WTC11 (cell line): ENCODE results near the gene ZNF423. TPM values are rescaled to one million over a fixed set of nuclear protein-coding genes. Genes with fewer than 3 reads are reported as not detected.

Experiments
- ATAC-seq: fragments of 200-7000 bp; cut with Tn5 transposase; 2 replicates; pipeline ENCODE4 v1.10.0; 2021; ENCODE audit warnings: mild to moderate bottlenecking, moderate library complexity
- CTCF ChIA-PET: fragments of 300-600 bp; sonication (Branson Sonifier 250); formaldehyde crosslinking; loops from one replicate; lab custom pipeline; 2021; ENCODE audit warnings: antibody characterized with exemption; lab: Charles Lee
- POLR2A ChIA-PET: fragments of 350-600 bp; sonication (Branson Sonifier 250); formaldehyde crosslinking; loops from one replicate; lab custom pipeline; 2021; ENCODE audit warnings: antibody characterized with exemption; lab: Charles Lee
- DNase-seq: peaks from one replicate; pipeline ENCODE4 v3.0.0; 2021; ENCODE audit warnings: low spot score
- H3K27ac Mint-ChIP-seq: 2 replicates; pipeline ENCODE4 v1.8.0; 2021; ENCODE audit warnings: mixed read lengths
- H3K27me3 Mint-ChIP-seq: 2 replicates; pipeline ENCODE4 v1.8.0; 2021; ENCODE audit warnings: low read depth, mild to moderate bottlenecking, moderate library complexity, mixed read lengths
- H3K36me3 Mint-ChIP-seq: 2 replicates; pipeline ENCODE4 v1.8.0; 2021; ENCODE audit warnings: mixed read lengths
- H3K4me1 Mint-ChIP-seq: 2 replicates; pipeline ENCODE4 v1.8.0; 2022; ENCODE audit warnings: mixed read lengths
- H3K4me3 Mint-ChIP-seq: 2 replicates; pipeline ENCODE4 v1.8.0; 2021; ENCODE audit warnings: mild to moderate bottlenecking, moderate library complexity, mixed read lengths
- H3K9me3 Mint-ChIP-seq: 2 replicates; pipeline ENCODE4 v1.8.0; 2021; ENCODE audit warnings: mixed read lengths
- AFF4 ChIP-seq: sonication (generic); formaldehyde crosslinking; IDR thresholded peaks from 2 replicates; pipeline ENCODE4 v1.8.1; 2023; ENCODE audit warnings: mild to moderate bottlenecking, missing genetic modification reagents, borderline replicate concordance
- E2F1 ChIP-seq: sonication (generic); formaldehyde crosslinking; IDR thresholded peaks from 2 replicates; pipeline ENCODE4 v1.8.0; 2022; ENCODE audit warnings: mild to moderate bottlenecking, missing genetic modification reagents
- GRHL2 ChIP-seq: fragments of 250-450 bp; sonication (Bioruptor Pico); IDR thresholded peaks from 2 replicates; pipeline ENCODE4 v1.8.0; 2022; ENCODE audit warnings: mild to moderate bottlenecking, moderate library complexity; ENCODE audit not compliant: insufficient replicate concordance, severe bottlenecking
- MAX ChIP-seq: sonication (generic); formaldehyde crosslinking; IDR thresholded peaks from 2 replicates; pipeline ENCODE4 v1.8.0; 2022; ENCODE audit warnings: mild to moderate bottlenecking, missing genetic modification reagents
- MLX ChIP-seq: sonication (generic); formaldehyde crosslinking; IDR thresholded peaks from 2 replicates; pipeline ENCODE4 v1.8.1; 2023; ENCODE audit warnings: mild to moderate bottlenecking, missing genetic modification reagents, moderate library complexity
- NFATC4 ChIP-seq: fragments of 250-450 bp; sonication (Bioruptor Pico); IDR thresholded peaks from 2 replicates; pipeline ENCODE4 v1.9.0; 2021; ENCODE audit warnings: mild to moderate bottlenecking
- NFE2L1 ChIP-seq: sonication (generic); formaldehyde crosslinking; IDR thresholded peaks from 2 replicates; pipeline ENCODE4 v1.8.1; 2023; ENCODE audit warnings: missing genetic modification reagents
- NR1H2 ChIP-seq: sonication (generic); formaldehyde crosslinking; IDR thresholded peaks from 2 replicates; pipeline ENCODE4 v1.9.0; 2021; ENCODE audit warnings: mild to moderate bottlenecking, moderate library complexity, missing genetic modification reagents
- NR2C2 ChIP-seq: sonication (generic); formaldehyde crosslinking; IDR thresholded peaks from 2 replicates; pipeline ENCODE4 v1.8.0; 2022; ENCODE audit warnings: mild to moderate bottlenecking, missing genetic modification reagents
- PRRX2 ChIP-seq: fragments of 250-450 bp; sonication (Bioruptor Pico); IDR thresholded peaks from 2 replicates; pipeline ENCODE4 v1.8.0; 2021; ENCODE audit warnings: mild to moderate bottlenecking
- TEAD1 ChIP-seq: sonication (generic); formaldehyde crosslinking; IDR thresholded peaks from 2 replicates; pipeline ENCODE4 v1.8.0; 2022; ENCODE audit warnings: mild to moderate bottlenecking, missing genetic modification reagents
- ZMAT4 ChIP-seq: fragments of 250-450 bp; sonication (Bioruptor Pico); IDR thresholded peaks from 2 replicates; pipeline ENCODE4 v1.9.0; 2021; ENCODE audit warnings: mild to moderate bottlenecking
- ZNF138 ChIP-seq: sonication (generic); formaldehyde crosslinking; conservative IDR thresholded peaks from 2 replicates; pipeline ENCODE4 v1.8.1; 2022; ENCODE audit warnings: mild to moderate bottlenecking, moderate library complexity, missing genetic modification reagents
- ZNF671 ChIP-seq: fragments of 250-450 bp; sonication (Bioruptor Pico); IDR thresholded peaks from 2 replicates; pipeline ENCODE4 v1.8.0; 2021; ENCODE audit warnings: mild to moderate bottlenecking
- total RNA-seq: library from RNA; stranded (reverse); gene quantifications from 3 replicates; pipeline ENCODE4 v1.2.3, GENCODE V29; 2021
- TF ChIP-seq, protein P1 (sequence below): fragments of 250-450 bp; sonication (Bioruptor Pico); conservative IDR thresholded peaks from 2 replicates; pipeline ENCODE4 v1.9.0; 2021; ENCODE audit warnings: mild to moderate bottlenecking
- TF ChIP-seq, protein P2 (sequence below): sonication (generic); formaldehyde crosslinking; IDR thresholded peaks from 2 replicates; pipeline ENCODE4 v1.8.1; 2022; ENCODE audit warnings: missing genetic modification reagents, borderline replicate concordance
- TF ChIP-seq, protein P3 (sequence below): sonication (generic); formaldehyde crosslinking; IDR thresholded peaks from 2 replicates; pipeline ENCODE4 v1.8.0; 2023; ENCODE audit warnings: missing genetic modification reagents, mild to moderate bottlenecking, borderline replicate concordance

ZNF423 gene
- total RNA-seq, 1 experiment from 2014 or later, result 38.8 TPM

DNA sequence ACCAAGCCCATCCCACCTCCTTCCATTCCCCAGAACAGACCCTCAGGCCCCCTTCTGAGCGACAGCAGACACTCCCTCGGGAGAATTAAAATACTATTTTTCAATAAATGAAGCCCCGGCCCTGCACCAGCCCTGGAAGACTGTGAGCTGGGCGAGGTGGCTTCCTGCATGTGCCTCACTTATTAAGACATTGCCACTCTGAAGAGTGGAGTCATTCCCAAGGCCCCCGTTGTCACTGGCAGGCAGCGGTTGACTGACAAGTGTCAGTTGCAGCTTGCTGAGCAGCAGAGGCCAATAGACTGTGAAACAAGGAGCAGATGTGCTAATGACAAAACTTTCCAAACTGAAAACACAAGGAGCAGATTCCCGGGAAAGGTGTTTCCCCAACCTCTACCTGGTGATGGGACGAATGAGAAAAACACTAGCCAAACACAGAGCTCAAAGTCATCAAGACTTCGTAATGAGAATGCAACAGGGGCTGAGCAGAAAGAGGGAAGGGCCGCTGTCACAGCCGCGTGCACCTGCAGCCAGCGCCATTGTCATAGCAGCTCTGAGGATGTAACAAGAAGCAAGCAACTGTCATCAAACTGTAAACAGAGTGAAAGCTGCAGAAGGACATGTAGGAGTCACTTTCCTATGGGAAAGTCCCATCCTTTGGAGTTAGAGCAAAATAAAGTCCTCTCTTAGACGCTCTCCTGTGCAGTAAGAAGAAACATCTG is 250.2 kb downstream of the ZNF423 start:
- no peak for ATAC-seq
- no peak for DNase-seq
- Mint-ChIP-seq H3K27me3 (no peaks in the 10 kb centered on the region), H3K4me3 (no peak overlapping the region), H3K9me3 (no peaks in the 10 kb centered on the region), H3K27ac (peak overlapping the region; percentile 52; the same call in 1 of the 2 replicates), H3K36me3 (no peaks in the 10 kb centered on the region), H3K4me1 (peaks cover 32% of the 10 kb centered on the region)
- CTCF ChIA-PET, result interaction anchor here (1.2 to 5.2 kb wide), 2 partner anchors 12 to 48 kb away, joined by 3 to 27 read pairs; no protein-coding TSS in a partner anchor
- TF ChIP-seq, protein P1, sequence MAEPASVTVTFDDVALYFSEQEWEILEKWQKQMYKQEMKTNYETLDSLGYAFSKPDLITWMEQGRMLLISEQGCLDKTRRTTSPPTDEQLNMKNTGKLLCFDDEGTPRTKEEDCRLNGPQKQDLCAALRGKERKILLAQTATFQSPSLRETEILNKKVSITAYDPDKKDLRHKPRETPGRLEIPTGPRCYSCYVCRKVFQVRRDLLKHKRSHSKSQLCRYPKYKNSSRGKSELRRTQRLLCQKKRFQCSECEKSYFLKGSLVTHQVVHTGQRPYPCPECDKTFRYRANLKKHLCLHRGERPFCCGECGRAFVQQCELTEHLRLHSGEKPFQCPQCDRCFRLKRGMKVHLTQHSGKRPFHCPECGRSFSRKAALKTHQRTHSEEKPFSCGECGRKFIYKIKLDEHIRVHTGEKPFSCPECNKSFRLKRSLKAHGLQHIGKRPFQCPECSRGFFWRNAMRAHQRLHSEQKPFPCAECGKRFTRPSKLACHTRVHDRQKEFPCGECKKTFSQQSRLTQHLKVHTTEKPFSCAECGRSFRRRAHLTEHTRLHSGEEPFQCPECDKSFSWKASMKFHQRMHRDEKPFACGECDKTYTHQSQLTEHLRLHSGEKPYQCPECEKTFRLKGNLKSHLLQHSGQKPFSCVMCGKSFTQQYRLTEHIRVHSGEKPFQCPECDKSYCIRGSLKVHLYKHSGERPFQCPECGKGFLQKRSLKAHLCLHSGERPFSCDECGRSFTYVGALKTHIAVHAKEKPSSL (CRISPR knock-in tag), result no peak
- TF ChIP-seq, protein P2, sequence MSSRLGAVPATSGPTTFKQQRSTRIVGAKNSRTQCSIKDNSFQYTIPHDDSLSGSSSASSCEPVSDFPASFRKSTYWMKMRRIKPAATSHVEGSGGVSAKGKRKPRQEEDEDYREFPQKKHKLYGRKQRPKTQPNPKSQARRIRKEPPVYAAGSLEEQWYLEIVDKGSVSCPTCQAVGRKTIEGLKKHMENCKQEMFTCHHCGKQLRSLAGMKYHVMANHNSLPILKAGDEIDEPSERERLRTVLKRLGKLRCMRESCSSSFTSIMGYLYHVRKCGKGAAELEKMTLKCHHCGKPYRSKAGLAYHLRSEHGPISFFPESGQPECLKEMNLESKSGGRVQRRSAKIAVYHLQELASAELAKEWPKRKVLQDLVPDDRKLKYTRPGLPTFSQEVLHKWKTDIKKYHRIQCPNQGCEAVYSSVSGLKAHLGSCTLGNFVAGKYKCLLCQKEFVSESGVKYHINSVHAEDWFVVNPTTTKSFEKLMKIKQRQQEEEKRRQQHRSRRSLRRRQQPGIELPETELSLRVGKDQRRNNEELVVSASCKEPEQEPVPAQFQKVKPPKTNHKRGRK, result no peak
- TF ChIP-seq NR1H2 (CRISPR knock-in tag) (no peak), GRHL2 (CRISPR knock-in tag) (no peak), PRRX2 (no peak), NFATC4 (no peak), AFF4 (CRISPR knock-in tag) (no peak), NFE2L1 (CRISPR knock-in tag) (no peak), TEAD1 (no peak), ZMAT4 (no peak), ZNF671 (CRISPR knock-in tag) (no peak), MAX (CRISPR knock-in tag) (no peak)
- POLR2A ChIA-PET, result no interaction called here

DNA sequence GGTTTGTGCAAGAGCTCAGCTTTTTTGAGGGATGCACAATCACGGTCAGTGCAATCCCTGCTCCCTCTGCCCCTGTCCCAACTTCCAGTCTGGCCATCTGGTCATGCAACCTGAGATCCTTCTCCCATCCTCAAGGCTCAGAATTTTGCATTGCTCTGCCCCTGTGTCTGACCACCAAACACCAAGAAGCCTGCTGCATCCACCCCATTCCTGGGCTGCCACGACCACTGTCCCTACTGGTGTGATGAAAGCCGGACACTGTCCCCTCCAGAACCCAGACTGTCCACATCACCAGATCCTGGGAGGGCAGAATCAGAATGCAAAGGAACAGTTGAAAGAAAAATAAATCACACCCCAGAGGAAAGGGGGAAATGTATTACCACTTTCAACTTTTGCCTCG is 251.3 kb downstream of the ZNF423 start:
- H3K27ac Mint-ChIP-seq, result peak overlapping the region; percentile 65
- no peaks in the 10 kb centered on the region for H3K27me3 Mint-ChIP-seq
- DNase-seq, result no peak
- no peak for TF ChIP-seq MLX
- TF ChIP-seq ZNF138 (CRISPR knock-in tag), result no peak
- TF ChIP-seq ZMAT4, result no peak
- no peak for TF ChIP-seq E2F1 (CRISPR knock-in tag)
- TF ChIP-seq, protein P3, sequence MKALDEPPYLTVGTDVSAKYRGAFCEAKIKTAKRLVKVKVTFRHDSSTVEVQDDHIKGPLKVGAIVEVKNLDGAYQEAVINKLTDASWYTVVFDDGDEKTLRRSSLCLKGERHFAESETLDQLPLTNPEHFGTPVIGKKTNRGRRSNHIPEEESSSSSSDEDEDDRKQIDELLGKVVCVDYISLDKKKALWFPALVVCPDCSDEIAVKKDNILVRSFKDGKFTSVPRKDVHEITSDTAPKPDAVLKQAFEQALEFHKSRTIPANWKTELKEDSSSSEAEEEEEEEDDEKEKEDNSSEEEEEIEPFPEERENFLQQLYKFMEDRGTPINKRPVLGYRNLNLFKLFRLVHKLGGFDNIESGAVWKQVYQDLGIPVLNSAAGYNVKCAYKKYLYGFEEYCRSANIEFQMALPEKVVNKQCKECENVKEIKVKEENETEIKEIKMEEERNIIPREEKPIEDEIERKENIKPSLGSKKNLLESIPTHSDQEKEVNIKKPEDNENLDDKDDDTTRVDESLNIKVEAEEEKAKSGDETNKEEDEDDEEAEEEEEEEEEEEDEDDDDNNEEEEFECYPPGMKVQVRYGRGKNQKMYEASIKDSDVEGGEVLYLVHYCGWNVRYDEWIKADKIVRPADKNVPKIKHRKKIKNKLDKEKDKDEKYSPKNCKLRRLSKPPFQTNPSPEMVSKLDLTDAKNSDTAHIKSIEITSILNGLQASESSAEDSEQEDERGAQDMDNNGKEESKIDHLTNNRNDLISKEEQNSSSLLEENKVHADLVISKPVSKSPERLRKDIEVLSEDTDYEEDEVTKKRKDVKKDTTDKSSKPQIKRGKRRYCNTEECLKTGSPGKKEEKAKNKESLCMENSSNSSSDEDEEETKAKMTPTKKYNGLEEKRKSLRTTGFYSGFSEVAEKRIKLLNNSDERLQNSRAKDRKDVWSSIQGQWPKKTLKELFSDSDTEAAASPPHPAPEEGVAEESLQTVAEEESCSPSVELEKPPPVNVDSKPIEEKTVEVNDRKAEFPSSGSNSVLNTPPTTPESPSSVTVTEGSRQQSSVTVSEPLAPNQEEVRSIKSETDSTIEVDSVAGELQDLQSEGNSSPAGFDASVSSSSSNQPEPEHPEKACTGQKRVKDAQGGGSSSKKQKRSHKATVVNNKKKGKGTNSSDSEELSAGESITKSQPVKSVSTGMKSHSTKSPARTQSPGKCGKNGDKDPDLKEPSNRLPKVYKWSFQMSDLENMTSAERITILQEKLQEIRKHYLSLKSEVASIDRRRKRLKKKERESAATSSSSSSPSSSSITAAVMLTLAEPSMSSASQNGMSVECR (CRISPR knock-in tag), result no peak
- no peak for TF ChIP-seq NR2C2
- no peaks in the 10 kb centered on the region for H3K36me3 Mint-ChIP-seq
- peaks cover 36% of the 10 kb centered on the region for H3K4me1 Mint-ChIP-seq
- ATAC-seq, result no peak
- H3K9me3 Mint-ChIP-seq, result no peaks in the 10 kb centered on the region
- no peak overlapping the region for H3K4me3 Mint-ChIP-seq
- CTCF ChIA-PET, result interaction anchor here (1.2 to 5.2 kb wide), 2 partner anchors 11 to 47 kb away, joined by 3 to 27 read pairs; no protein-coding TSS in a partner anchor
- POLR2A ChIA-PET, result no interaction called here
